Measurements from ENCODE around the gene ZCCHC2. TPM values are rescaled to one million over a fixed set of nuclear protein-coding genes. Genes with fewer than 3 reads are reported as not detected.
A peak's percentile ranks its signal among the peaks of the same experiment; 100 is the strongest.

Gene ZCCHC2
- total and polyA plus RNA-seq, 2 of the 8 experiments (the other 6 are each of a cell fraction or from before 2014, with no cell fraction given), result 13.5 to 18.6 TPM

GRCh38 chr18:62584241-62585120, 61.7 kb downstream of the ZCCHC2 start (continued):
- no peak for TF ChIP-seq CHD7 (IDR thresholded peaks at IDR 0.05; ENCODE audit: insufficient replicate concordance, low read length)
- no peak for TF ChIP-seq SIN3A (conservative IDR thresholded peaks at IDR 0.05 in 1 of 2, IDR thresholded peaks at IDR 0.05 in 1 of 2; ENCODE audit: low read depth in 1 of 2, low read length in 2 of 2)
- no peak for TF ChIP-seq CBX8 (IDR thresholded peaks at IDR 0.05; ENCODE audit: borderline replicate concordance, low read depth, low read length)
- TF ChIP-seq NRF1 (IDR thresholded peaks at IDR 0.05; ENCODE audit: low read depth, low read length), result no peak
- TF ChIP-seq ATF2 (IDR thresholded peaks at IDR 0.05; ENCODE audit: low read length), result peak; percentile 39; the same call in 1 of the 2 replicates
- peak; percentile 7; the same call in 1 of the 2 replicates for TF ChIP-seq TCF12 (IDR thresholded peaks at IDR 0.05; ENCODE audit: low read depth, low read length)
- peak; percentile 67; the same call in 1 of the 2 replicates for TF ChIP-seq RBBP5 (IDR thresholded peaks at IDR 0.05; ENCODE audit: borderline replicate concordance, low read depth, low read length)
